Common myeloid progenitor, CD34-positive (primary cell): ENCODE results near the gene HSPA6.

Experiments
- CTCF ChIA-PET: fragments of 350-600 bp; sonication (Branson Sonifier 250); formaldehyde crosslinking; loops from one replicate; lab custom pipeline; 2021; ENCODE audit warnings: antibody characterized with exemption; lab: Charles Lee
- POLR2A ChIA-PET: fragments of 350-600 bp; sonication (Branson Sonifier 250); formaldehyde crosslinking; loops from one replicate; lab custom pipeline; 2021; ENCODE audit warnings: antibody characterized with exemption; lab: Charles Lee
- DNase-seq, 3 donors: peaks; one replicate each; pipeline versions ENCODE4 v3.0.0 to v3.0.0-alpha.2; 2013
- H3K27ac ChIP-seq, 2 experiments: 1 replicate in 1 of 2; 2 replicates in 1 of 2; pipeline ENCODE4 v1.7.0; 2013; ENCODE audit warnings: inconsistent platforms in 2 of 2, low read length in 2 of 2, mild to moderate bottlenecking in 2 of 2, low read depth in 1 of 2, moderate library complexity in 1 of 2; ENCODE audit not compliant: severe bottlenecking in 2 of 2, insufficient read depth in 1 of 2, poor library complexity in 1 of 2
- H3K27me3 ChIP-seq, 5 experiments: replicated peaks in 2 of 5; 1 replicate in 3 of 5; 2 replicates in 2 of 5; pipeline versions ENCODE4 v1.6.1 to v1.7.0; 2013; ENCODE audit warnings: low read length in 4 of 5, mild to moderate bottlenecking in 2 of 5, moderate library complexity in 2 of 5, inconsistent platforms in 1 of 5; ENCODE audit not compliant: insufficient read depth in 5 of 5, control insufficient read depth in 4 of 5
- H3K36me3 ChIP-seq, 4 experiments: 1 replicate in 2 of 4; 2 replicates in 2 of 4; pipeline versions ENCODE4 v1.6.1 to v1.7.0; 2013; ENCODE audit warnings: low read length in 3 of 4, control low read depth in 1 of 4, mild to moderate bottlenecking in 1 of 4; ENCODE audit not compliant: control insufficient read depth in 4 of 4, insufficient read depth in 4 of 4
- H3K4me1 ChIP-seq, 4 experiments: 1 replicate in 3 of 4; 2 replicates in 1 of 4; pipeline versions ENCODE4 v1.6.1 to v1.7.1; 2013; ENCODE audit warnings: low read length in 3 of 4, mild to moderate bottlenecking in 3 of 4, control low read depth in 1 of 4, inconsistent platforms in 1 of 4, moderate library complexity in 1 of 4; ENCODE audit not compliant: control insufficient read depth in 4 of 4, insufficient read depth in 4 of 4; ENCODE audit errors: control extremely low read depth in 1 of 4
- H3K4me3 ChIP-seq, 7 experiments: 1 replicate in 4 of 7; 2 replicates in 3 of 7; pipeline versions ENCODE4 v1.5.1 to v1.7.0; 2013; ENCODE audit warnings: mild to moderate bottlenecking in 7 of 7, low read length in 6 of 7, moderate library complexity in 6 of 7, inconsistent platforms in 2 of 7, low read depth in 2 of 7, control low read depth in 1 of 7; ENCODE audit not compliant: insufficient read depth in 4 of 7, control insufficient read depth in 1 of 7; ENCODE audit errors: extremely low read depth in 1 of 7
- H3K9me3 ChIP-seq, 5 experiments: 1 replicate in 4 of 5; 2 replicates in 1 of 5; pipeline versions ENCODE4 v1.6.1 to v1.7.1; 2013; ENCODE audit warnings: low read length in 4 of 5, mild to moderate bottlenecking in 2 of 5, inconsistent platforms in 1 of 5, low read depth in 1 of 5, moderate library complexity in 1 of 5; ENCODE audit not compliant: control insufficient read depth in 4 of 5, insufficient read depth in 2 of 5; ENCODE audit errors: control extremely low read depth in 1 of 5
- whole genome bisulfite sequencing: methylation state at CpG from one replicate; pipeline ENCODE4 v1.1.5; 2013; ENCODE audit not compliant: insufficient coverage; 5-methylcytosine and 5-hydroxymethylcytosine counted together

The HSPA6 gene

DNA sequence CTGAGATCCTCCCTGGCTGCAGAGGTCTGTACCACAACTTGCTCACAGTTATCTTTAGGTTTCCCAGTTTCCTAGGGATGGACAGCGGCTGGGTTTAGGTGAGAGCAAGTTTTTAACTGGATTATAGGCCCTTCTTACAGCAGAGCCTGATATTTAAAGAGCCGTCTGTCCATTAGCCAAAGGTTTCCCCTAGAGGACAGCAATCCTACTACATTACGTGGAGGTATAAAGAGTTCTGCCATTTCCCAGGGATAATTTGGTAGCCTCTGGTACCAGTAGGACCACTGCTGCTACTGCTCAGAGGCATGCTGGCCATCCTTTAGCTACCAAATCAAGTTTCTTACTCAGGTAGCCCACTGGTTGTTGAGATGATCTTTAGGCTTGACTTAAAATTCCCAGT is 41.0 kb upstream of the HSPA6 start:
- 100% methylated on average over 3 of the region's 3 CpGs for WGBS
- H3K4me1 ChIP-seq = peaks cover 0 to 4% (median 0%) of the 10 kb centered on the region in 4 experiments
- H3K36me3 ChIP-seq = no peaks in the 10 kb centered on the region
- H3K27me3 ChIP-seq = peaks cover 0 to 57% (median 6%) of the 10 kb centered on the region in 5 experiments
- ChIA-PET POLR2A (no interaction called here), CTCF (interaction anchor here (0.9 to 5.1 kb wide), 5 partner anchors 9 to 265 kb away, joined by 3 to 54 read pairs (median 6); partner anchors contain the start of gene FCGR3A)
- peaks cover 0 to 2% (median 0%) of the 10 kb centered on the region in 5 experiments for H3K9me3 ChIP-seq
- DNase-seq = no peak
- H3K4me3 ChIP-seq = no peak overlapping the region
- no peak overlapping the region for H3K27ac ChIP-seq

DNA sequence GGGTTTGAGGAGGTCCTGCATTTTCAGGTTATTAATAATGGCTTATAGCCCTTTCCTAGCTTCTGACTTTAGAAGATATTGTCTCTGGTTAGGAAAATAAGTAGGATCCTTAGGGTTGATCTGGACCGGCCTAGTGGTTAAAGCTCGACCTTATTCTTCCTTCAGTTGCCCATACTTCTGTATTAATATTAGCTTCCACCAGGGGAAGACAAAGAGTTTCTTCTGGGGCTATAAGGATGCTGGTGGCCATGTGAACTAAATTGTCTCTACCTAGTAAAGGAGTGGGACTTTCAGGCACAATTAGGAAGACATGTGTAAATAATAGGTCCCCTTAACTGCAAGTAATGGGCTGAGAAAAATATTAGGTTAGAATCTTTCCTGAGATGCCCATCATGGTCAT is 39.7 kb upstream of the HSPA6 start:
- ChIA-PET POLR2A (no interaction called here), CTCF (interaction anchor here (0.6 to 5.1 kb wide), 14 partner anchors 8 to 263 kb away, joined by 3 to 54 read pairs (median 4); partner anchors contain the start of genes FCGR2A and HSPA6)
- Histone ChIP-seq H3K4me3 (no peak overlapping the region), H3K27me3 (peaks cover 0 to 59% (median 8%) of the 10 kb centered on the region in 5 experiments), H3K4me1 (peaks cover 0 to 4% (median 0%) of the 10 kb centered on the region in 4 experiments), H3K36me3 (no peaks in the 10 kb centered on the region), H3K9me3 (peaks cover 0 to 2% (median 0%) of the 10 kb centered on the region in 5 experiments), H3K27ac (no peak overlapping the region)
- DNase-seq = peak in 2 of 3 donors; percentile 41 to 57
- no CpG with 5 or more reads among the region's 2 CpGs for WGBS

- H3K4me3 ChIP-seq = no peak overlapping the region
- peak; percentile 72 to 86 (median 79) for DNase-seq
- no peaks in the 10 kb centered on the region for H3K9me3 ChIP-seq
- CTCF ChIA-PET = interaction anchor here (0.6 to 2.7 kb wide), 9 partner anchors 8 to 256 kb away, joined by 3 to 17 read pairs (median 5); partner anchors contain the start of gene FCGR2A
- peaks cover 7 to 16% (median 12%) of the 10 kb centered on the region in 4 experiments for H3K4me1 ChIP-seq
- 57% methylated on average over 8 of the region's 8 CpGs for WGBS
- POLR2A ChIA-PET = interaction anchor here (0.6 kb wide), 1 partner anchor 35 kb away, joined by 3 read pairs; no protein-coding TSS in a partner anchor
- peak overlapping the region in 1 of 2 experiments; percentile 7 for H3K27ac ChIP-seq
- peaks cover 0 to 59% (median 12%) of the 10 kb centered on the region in 5 experiments for H3K27me3 ChIP-seq
- H3K36me3 ChIP-seq = no peaks in the 10 kb centered on the region
These were observed 37.3 kb upstream of the HSPA6 start for GRCh38 chr1:161486806-161487741.

GRCh38 chr1:161491472-161491871 is 32.9 kb upstream of the HSPA6 start:
- ChIA-PET POLR2A (no interaction called here), CTCF (interaction anchor here (1.1 to 1.9 kb wide), 3 partner anchors 11 to 246 kb away, joined by 3 to 8 read pairs (median 6); no protein-coding TSS in a partner anchor)
- Histone ChIP-seq H3K36me3 (no peaks in the 10 kb centered on the region), H3K4me3 (no peak overlapping the region), H3K27me3 (peaks cover 0 to 56% (median 17%) of the 10 kb centered on the region in 5 experiments), H3K9me3 (no peaks in the 10 kb centered on the region), H3K27ac (no peak overlapping the region), H3K4me1 (peaks cover 7 to 16% (median 12%) of the 10 kb centered on the region in 4 experiments)
- 33% methylated on average over 5 of the region's 5 CpGs for whole genome bisulfite sequencing
- DNase-seq = peak in 2 of 3 donors; percentile 42 to 49

DNA sequence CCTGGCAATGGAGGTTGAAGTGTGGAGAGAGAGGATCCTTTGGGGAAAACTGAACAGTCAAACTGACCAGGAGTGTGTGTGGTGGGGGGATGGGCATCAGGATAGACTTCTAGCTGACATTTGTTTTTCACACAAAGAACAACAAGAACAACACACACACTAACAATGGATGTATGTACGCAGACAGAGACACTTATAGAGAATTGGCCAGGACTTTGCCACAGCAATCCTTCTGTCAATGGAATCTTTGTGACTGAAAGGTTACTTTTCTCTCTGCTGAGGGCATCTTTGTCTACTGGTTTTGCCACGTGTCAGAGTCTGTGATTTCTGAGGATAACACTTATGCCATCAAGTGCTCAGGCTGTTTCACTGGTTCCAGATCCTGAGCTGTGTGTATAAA is 31.5 kb upstream of the HSPA6 start:
- POLR2A ChIA-PET = no interaction called here
- no CpG with 5 or more reads among the region's 2 CpGs for WGBS
- DNase-seq = no peak
- Histone ChIP-seq H3K27ac (no peak overlapping the region), H3K27me3 (peaks cover 0 to 55% (median 21%) of the 10 kb centered on the region in 5 experiments), H3K4me1 (peaks cover 7 to 15% (median 11%) of the 10 kb centered on the region in 4 experiments), H3K9me3 (no peaks in the 10 kb centered on the region), H3K4me3 (no peak overlapping the region), H3K36me3 (no peaks in the 10 kb centered on the region)
- CTCF ChIA-PET = interaction anchor here (1.8 to 1.9 kb wide), 2 partner anchors 9 to 10 kb away, joined by 6 to 8 read pairs; no protein-coding TSS in a partner anchor

DNA sequence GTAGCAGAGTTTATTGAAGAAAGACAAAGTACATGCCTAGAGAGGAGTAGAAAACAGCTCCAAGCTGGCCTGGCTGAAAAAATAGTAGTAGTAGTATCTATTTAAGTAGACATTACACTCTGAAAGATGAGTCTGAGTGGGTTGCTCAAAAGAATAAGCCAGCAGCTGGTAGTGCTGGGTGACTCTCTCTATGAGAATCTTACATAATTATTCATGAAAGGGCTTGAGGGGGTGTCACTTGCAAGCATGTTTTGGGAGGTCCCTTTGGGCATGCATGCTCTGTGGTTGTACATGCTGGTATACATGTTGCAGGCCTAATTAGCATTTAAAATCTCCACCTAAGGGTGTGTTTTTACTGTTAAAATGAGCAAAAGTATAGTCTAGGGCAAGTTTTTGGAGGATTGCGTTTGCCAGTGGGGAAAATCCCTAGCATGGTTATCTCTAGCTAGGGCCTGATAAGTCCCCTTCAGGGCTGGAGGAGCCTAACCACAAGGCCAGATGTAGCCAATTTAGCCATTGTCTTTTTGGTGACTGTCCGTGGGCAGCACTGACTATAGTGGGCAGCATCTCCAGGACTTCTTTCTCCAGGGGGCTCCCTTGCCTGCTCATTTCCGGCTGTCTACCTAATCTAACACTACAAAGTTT is 30.1 kb upstream of the HSPA6 start:
- no peaks in the 10 kb centered on the region for H3K36me3 ChIP-seq
- 80% methylated on average over 1 of the region's 3 CpGs for WGBS
- peaks cover 7 to 27% (median 11%) of the 10 kb centered on the region in 4 experiments for H3K4me1 ChIP-seq
- no peaks in the 10 kb centered on the region for H3K9me3 ChIP-seq
- no peak overlapping the region for H3K4me3 ChIP-seq
- DNase-seq = no peak
- peaks cover 0 to 58% (median 23%) of the 10 kb centered on the region in 5 experiments for H3K27me3 ChIP-seq
- H3K27ac ChIP-seq = no peak overlapping the region
- CTCF ChIA-PET = interaction anchor here (2.2 kb wide), 1 partner anchor 12 kb away, joined by 11 read pairs; the partner anchor contains the start of gene FCGR2A
- POLR2A ChIA-PET = no interaction called here
